ENCODE results near the gene ADAM12.

DNA sequence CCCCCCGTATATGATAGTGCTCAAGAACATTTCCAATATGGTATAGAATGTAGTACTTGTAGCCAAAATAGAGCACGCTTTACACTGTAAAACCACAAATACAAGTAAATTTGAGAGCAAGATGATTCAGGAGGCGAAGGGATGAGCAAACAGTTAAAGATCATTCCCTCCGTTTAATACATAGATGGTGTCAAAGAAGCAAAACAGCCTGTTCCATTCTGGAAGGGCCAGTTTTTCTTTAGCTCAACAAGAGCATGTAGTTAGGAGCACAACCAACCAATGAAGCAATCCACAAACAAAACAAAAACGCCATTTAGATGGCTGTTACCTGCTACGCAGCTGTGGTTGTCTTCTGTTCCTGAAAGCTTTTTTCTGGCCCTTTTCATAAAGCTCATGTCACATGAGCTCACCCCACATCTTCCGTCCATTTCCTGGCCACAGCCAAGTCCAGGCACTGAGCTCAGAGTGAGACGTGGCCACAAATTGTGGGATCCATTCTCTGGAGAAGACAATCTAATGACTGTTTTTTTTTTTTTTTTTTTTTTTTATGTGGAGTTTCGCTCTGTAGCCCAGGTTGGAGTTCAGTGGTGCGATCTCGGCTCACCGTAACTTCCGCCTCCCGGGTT lies 306.3 kb downstream of the ADAM12 start:
- TF ChIP-seq GLIS3 (CRISPR knock-in tag; IDR thresholded peaks at IDR 0.05) (no peak), ISL1 (CRISPR knock-in tag; IDR thresholded peaks at IDR 0.05) (no peak), SNAI2 (CRISPR knock-in tag; IDR thresholded peaks at IDR 0.05) (no peak), BACH2 (CRISPR knock-in tag; IDR thresholded peaks at IDR 0.05; ENCODE audit: borderline replicate concordance) (no peak), ZNF70 (CRISPR knock-in tag; IDR thresholded peaks at IDR 0.05) (no peak), RARB (CRISPR knock-in tag; IDR thresholded peaks at IDR 0.05) (no peak), ZNF8 (CRISPR knock-in tag; IDR thresholded peaks at IDR 0.05) (no peak), ZFP30 (CRISPR knock-in tag; IDR thresholded peaks at IDR 0.05) (no peak), CSDC2 (CRISPR knock-in tag; IDR thresholded peaks at IDR 0.05) (no peak), ZC3H10 (CRISPR knock-in tag; IDR thresholded peaks at IDR 0.05) (no peak)
- TF ChIP-seq, protein P1, sequence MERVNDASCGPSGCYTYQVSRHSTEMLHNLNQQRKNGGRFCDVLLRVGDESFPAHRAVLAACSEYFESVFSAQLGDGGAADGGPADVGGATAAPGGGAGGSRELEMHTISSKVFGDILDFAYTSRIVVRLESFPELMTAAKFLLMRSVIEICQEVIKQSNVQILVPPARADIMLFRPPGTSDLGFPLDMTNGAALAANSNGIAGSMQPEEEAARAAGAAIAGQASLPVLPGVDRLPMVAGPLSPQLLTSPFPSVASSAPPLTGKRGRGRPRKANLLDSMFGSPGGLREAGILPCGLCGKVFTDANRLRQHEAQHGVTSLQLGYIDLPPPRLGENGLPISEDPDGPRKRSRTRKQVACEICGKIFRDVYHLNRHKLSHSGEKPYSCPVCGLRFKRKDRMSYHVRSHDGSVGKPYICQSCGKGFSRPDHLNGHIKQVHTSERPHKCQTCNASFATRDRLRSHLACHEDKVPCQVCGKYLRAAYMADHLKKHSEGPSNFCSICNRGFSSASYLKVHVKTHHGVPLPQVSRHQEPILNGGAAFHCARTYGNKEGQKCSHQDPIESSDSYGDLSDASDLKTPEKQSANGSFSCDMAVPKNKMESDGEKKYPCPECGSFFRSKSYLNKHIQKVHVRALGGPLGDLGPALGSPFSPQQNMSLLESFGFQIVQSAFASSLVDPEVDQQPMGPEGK (CRISPR knock-in tag; IDR thresholded peaks at IDR 0.05; ENCODE audit: borderline replicate concordance): no peak
- TF ChIP-seq, protein P2, sequence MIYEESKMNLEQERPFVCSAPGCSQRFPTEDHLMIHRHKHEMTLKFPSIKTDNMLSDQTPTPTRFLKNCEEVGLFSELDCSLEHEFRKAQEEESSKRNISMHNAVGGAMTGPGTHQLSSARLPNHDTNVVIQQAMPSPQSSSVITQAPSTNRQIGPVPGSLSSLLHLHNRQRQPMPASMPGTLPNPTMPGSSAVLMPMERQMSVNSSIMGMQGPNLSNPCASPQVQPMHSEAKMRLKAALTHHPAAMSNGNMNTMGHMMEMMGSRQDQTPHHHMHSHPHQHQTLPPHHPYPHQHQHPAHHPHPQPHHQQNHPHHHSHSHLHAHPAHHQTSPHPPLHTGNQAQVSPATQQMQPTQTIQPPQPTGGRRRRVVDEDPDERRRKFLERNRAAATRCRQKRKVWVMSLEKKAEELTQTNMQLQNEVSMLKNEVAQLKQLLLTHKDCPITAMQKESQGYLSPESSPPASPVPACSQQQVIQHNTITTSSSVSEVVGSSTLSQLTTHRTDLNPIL (CRISPR knock-in tag; IDR thresholded peaks at IDR 0.05; ENCODE audit: low read depth): no peak
- TF ChIP-seq, protein P3, sequence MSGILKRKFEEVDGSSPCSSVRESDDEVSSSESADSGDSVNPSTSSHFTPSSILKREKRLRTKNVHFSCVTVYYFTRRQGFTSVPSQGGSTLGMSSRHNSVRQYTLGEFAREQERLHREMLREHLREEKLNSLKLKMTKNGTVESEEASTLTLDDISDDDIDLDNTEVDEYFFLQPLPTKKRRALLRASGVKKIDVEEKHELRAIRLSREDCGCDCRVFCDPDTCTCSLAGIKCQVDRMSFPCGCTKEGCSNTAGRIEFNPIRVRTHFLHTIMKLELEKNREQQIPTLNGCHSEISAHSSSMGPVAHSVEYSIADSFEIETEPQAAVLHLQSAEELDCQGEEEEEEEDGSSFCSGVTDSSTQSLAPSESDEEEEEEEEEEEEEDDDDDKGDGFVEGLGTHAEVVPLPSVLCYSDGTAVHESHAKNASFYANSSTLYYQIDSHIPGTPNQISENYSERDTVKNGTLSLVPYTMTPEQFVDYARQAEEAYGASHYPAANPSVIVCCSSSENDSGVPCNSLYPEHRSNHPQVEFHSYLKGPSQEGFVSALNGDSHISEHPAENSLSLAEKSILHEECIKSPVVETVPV (CRISPR knock-in tag; IDR thresholded peaks at IDR 0.05): no peak
- TF ChIP-seq, protein P4, sequence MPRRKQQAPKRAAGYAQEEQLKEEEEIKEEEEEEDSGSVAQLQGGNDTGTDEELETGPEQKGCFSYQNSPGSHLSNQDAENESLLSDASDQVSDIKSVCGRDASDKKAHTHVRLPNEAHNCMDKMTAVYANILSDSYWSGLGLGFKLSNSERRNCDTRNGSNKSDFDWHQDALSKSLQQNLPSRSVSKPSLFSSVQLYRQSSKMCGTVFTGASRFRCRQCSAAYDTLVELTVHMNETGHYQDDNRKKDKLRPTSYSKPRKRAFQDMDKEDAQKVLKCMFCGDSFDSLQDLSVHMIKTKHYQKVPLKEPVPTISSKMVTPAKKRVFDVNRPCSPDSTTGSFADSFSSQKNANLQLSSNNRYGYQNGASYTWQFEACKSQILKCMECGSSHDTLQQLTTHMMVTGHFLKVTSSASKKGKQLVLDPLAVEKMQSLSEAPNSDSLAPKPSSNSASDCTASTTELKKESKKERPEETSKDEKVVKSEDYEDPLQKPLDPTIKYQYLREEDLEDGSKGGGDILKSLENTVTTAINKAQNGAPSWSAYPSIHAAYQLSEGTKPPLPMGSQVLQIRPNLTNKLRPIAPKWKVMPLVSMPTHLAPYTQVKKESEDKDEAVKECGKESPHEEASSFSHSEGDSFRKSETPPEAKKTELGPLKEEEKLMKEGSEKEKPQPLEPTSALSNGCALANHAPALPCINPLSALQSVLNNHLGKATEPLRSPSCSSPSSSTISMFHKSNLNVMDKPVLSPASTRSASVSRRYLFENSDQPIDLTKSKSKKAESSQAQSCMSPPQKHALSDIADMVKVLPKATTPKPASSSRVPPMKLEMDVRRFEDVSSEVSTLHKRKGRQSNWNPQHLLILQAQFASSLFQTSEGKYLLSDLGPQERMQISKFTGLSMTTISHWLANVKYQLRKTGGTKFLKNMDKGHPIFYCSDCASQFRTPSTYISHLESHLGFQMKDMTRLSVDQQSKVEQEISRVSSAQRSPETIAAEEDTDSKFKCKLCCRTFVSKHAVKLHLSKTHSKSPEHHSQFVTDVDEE (CRISPR knock-in tag; IDR thresholded peaks at IDR 0.05): no peak
